ENCODE measurements around the gene PPIL6. TPM values are rescaled to one million over a fixed set of nuclear protein-coding genes. Genes with fewer than 3 reads are reported as not detected.

The PPIL6 gene
- total RNA-seq, 2 donors from 2014 or later: 4.2 to 6.0 TPM

GRCh38 chr6:109363753-109364152 is 76.7 kb downstream of the PPIL6 start:
- no peak for TF ChIP-seq POLR2A (IDR thresholded peaks at IDR 0.05)
- TF ChIP-seq POLR2AphosphoS5 (IDR thresholded peaks at IDR 0.05): no peak
- no peak for TF ChIP-seq CTCF (IDR thresholded peaks at IDR 0.05)
- no peak overlapping the region for H3K4me3 ChIP-seq
- H3K9me3 ChIP-seq: no peaks in the 10 kb centered on the region
- no peaks in the 10 kb centered on the region for H3K4me1 ChIP-seq (replicated peaks)
- peaks cover 0 to 16% of the 10 kb centered on the region in 2 donors for H3K36me3 ChIP-seq
- intact Hi-C loops (cut with DNase I): no loop called here
- H3K27ac ChIP-seq: no peak overlapping the region
- DNase-seq (ENCODE audit: low spot score): no peak
- 91% methylated on average over 2 of the region's 2 CpGs for WGBS
- H3K27me3 ChIP-seq (replicated peaks; ENCODE audit: insufficient read depth): no peaks in the 10 kb centered on the region

- no peak overlapping the region for H3K27ac ChIP-seq
- peaks cover 0 to 16% of the 10 kb centered on the region in 2 donors for H3K36me3 ChIP-seq
- no peaks in the 10 kb centered on the region for H3K9me3 ChIP-seq
- no peak for TF ChIP-seq POLR2AphosphoS5 (IDR thresholded peaks at IDR 0.05)
- TF ChIP-seq CTCF (IDR thresholded peaks at IDR 0.05): no peak
- TF ChIP-seq POLR2A (IDR thresholded peaks at IDR 0.05): no peak
- intact Hi-C loops (cut with DNase I): no loop called here
- WGBS: 91% methylated on average over 7 of the region's 7 CpGs
- DNase-seq (ENCODE audit: low spot score): no peak
- H3K4me1 ChIP-seq (replicated peaks): no peaks in the 10 kb centered on the region
- no peak overlapping the region for H3K4me3 ChIP-seq
- H3K27me3 ChIP-seq (replicated peaks; ENCODE audit: insufficient read depth): no peaks in the 10 kb centered on the region
Measured at GRCh38 chr6:109362102-109362884, 78.1 kb downstream of the PPIL6 start.

- no peak for DNase-seq (ENCODE audit: low spot score)
- intact Hi-C loops (cut with DNase I): no loop called here
- Histone ChIP-seq H3K9me3 (no peaks in the 10 kb centered on the region), H3K4me1 (replicated peaks) (no peaks in the 10 kb centered on the region), H3K4me3 (no peak overlapping the region), H3K36me3 (peaks cover 0 to 16% of the 10 kb centered on the region in 2 donors), H3K27ac (no peak overlapping the region), H3K27me3 (replicated peaks; ENCODE audit: insufficient read depth) (no peaks in the 10 kb centered on the region)
- no peak for TF ChIP-seq CTCF (IDR thresholded peaks at IDR 0.05)
Measured at GRCh38 chr6:109360791-109361190, 79.6 kb downstream of the PPIL6 start.

- 100% methylated on average over 1 of the region's 1 CpG for WGBS
- H3K36me3 ChIP-seq: peaks cover 0 to 16% of the 10 kb centered on the region in 2 donors
- no peaks in the 10 kb centered on the region for H3K4me1 ChIP-seq (replicated peaks)
- TF ChIP-seq CTCF (IDR thresholded peaks at IDR 0.05) (no peak), POLR2AphosphoS5 (IDR thresholded peaks at IDR 0.05) (no peak), POLR2A (IDR thresholded peaks at IDR 0.05) (no peak)
- intact Hi-C loops (cut with DNase I): no loop called here
- H3K4me3 ChIP-seq: no peak overlapping the region
- no peak overlapping the region for H3K27ac ChIP-seq
- no peaks in the 10 kb centered on the region for H3K27me3 ChIP-seq (replicated peaks; ENCODE audit: insufficient read depth)
- no peaks in the 10 kb centered on the region for H3K9me3 ChIP-seq
- DNase-seq (ENCODE audit: low spot score): no peak
Measured at GRCh38 chr6:109360281-109360680, 80.1 kb downstream of the PPIL6 start.

- DNase-seq (ENCODE audit: low spot score): no peak
- Histone ChIP-seq H3K27ac (no peak overlapping the region), H3K36me3 (peaks cover 0 to 16% of the 10 kb centered on the region in 2 donors), H3K9me3 (no peaks in the 10 kb centered on the region), H3K27me3 (replicated peaks; ENCODE audit: insufficient read depth) (no peaks in the 10 kb centered on the region), H3K4me1 (replicated peaks) (no peaks in the 10 kb centered on the region), H3K4me3 (no peak overlapping the region)
- WGBS: 100% methylated on average over 2 of the region's 2 CpGs
- intact Hi-C loops (cut with DNase I): no loop called here
- TF ChIP-seq CTCF (IDR thresholded peaks at IDR 0.05) (no peak), POLR2AphosphoS5 (IDR thresholded peaks at IDR 0.05) (no peak), POLR2A (IDR thresholded peaks at IDR 0.05) (no peak)
Measured at GRCh38 chr6:109359248-109359647, 81.2 kb downstream of the PPIL6 start.
